GM18520 (cell line): Measurements from ENCODE around the gene CRHR1.
"Not testable (repeated sequence)": the region's sequence is repeated elsewhere in the genome, so short reads cannot be mapped to it uniquely, and the experiment has no call there.

Experiments
- ATAC-seq: cut with Tn5 transposase; IDR thresholded peaks from one replicate; pipeline ENCODE4 v1.9.1; 2021; ENCODE audit not compliant: unreplicated experiment

Gene CRHR1

GRCh38 chr17:45784293-45784740 is at the start of gene CRHR1:
TSS of gene CRHR1 (plus strand) at chr17:45784320. CDS start at chr17:45784545, 225 bp downstream.
- ATAC-seq: no peak

- no peak for ATAC-seq
These were observed 49.5 kb upstream of the CRHR1 start for GRCh38 chr17:45734598-45734997.

GRCh38 chr17:45735488-45735887 is 48.6 kb upstream of the CRHR1 start:
- no peak for ATAC-seq

- no peak for ATAC-seq
These were observed 44.3 kb upstream of the CRHR1 start for GRCh38 chr17:45739786-45740185.

DNA sequence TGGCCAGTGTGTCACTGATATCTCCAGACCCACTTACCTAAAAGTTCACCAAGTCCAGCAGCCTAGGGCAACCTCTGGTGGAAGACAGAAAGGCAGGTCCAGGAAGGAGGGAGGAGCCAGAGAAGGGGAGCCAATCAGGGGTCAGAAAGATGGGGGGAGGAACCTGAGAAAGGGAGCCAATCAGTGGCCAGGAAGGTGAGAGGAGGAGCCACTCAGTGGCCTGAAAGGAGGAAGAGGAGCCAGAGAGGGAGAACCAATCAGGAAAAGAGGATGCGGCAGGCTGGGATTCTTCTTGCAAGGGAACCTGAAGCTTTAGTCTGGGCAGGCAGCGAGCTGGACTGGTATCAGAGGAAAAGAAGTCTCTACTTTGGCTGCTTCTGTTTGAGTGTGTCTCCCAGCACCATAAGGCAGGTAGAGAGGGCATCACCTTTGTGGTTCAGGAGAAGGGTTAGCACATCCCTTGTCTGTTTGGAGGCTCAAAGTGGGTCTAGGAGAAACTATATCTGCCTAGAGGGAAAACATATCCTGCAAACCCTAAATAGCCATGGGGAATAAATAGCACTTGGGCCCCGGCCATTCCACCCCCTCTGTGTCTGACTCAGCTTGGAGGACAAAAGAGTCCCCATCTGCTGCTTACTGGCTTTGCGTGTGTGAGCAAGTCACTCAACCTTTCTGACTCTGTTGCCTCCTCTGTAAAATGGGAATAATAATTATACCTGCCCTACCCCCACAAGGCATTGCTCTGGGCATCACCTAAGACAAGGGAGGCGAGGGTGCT is 43.4 kb upstream of the CRHR1 start:
- ATAC-seq: no peak

DNA sequence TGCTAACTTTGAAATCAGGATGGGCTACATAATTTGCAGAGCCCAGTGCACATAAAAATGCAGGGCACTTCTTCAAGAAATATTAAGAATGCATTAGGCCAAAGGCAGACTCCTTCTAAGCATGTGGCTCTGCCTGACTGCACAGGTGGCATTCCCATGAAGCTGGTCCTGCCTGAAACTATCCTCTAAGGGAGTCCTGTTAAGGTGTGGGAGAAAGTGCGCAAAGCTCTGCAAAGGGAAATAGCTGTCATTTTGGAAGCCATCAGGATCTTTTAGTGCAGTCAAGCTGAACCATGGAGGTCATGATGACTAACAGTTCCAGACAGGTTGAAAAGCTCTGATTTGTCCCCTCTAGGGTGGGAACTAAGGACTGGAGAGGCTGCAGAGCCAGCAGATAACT is 41.9 kb upstream of the CRHR1 start:
- no peak for ATAC-seq

- ATAC-seq: no peak
These were observed 40.3 kb upstream of the CRHR1 start for GRCh38 chr17:45743626-45744326.

- ATAC-seq: not testable (repeated sequence)
These were observed 39.3 kb upstream of the CRHR1 start for GRCh38 chr17:45744826-45745225.

GRCh38 chr17:45745601-45746494 is 38.3 kb upstream of the CRHR1 start:
- ATAC-seq: no peak

DNA sequence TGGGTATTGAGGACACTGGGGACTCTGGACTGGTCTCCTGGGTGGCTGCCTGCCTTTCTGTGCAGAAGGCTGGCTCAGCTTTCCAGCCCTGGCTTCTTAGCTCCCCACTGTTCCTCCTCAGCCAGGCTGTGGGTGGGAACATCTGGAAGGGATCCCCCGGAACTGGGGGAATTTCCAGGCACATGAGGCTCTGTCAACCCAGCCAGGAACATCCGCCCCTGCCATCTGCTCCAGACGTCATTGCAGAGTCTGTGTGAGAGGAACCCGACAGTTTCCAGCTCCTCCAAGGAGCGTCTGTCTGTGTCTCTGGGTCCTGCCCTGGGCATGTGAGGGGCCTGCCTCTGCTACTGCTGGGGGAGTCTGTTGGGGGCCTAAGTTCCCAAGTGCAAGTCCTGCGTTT is 36.2 kb upstream of the CRHR1 start:
- ATAC-seq: no peak

DNA sequence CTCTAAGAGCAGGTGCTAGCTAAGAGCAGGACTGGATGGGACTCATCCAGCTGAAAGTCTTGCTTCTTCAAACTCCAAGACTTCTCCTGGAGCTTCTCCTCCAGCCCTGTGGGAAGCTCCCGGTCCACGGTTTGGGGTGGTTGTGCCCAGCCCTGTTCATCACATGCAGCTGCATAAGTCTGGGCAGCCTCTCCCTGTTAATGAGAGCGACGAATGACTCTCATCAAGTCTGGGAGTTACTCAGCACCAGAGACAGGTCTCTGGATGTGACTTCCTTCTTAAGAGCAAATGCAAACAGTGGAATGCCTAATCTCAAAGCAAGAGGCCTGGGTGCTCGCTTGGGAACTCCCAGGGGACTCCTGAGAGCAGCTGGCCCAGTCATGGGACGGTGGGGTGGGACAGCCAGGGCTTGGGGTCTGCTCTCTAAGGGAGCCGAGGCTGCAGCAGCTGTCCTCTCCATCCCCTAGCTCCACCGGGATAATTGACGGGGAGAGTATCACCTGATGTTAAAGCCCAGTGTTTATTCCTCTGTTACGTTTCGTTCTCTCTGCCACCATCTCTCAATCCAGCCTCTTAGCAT is 35.3 kb upstream of the CRHR1 start:
- no peak for ATAC-seq

DNA sequence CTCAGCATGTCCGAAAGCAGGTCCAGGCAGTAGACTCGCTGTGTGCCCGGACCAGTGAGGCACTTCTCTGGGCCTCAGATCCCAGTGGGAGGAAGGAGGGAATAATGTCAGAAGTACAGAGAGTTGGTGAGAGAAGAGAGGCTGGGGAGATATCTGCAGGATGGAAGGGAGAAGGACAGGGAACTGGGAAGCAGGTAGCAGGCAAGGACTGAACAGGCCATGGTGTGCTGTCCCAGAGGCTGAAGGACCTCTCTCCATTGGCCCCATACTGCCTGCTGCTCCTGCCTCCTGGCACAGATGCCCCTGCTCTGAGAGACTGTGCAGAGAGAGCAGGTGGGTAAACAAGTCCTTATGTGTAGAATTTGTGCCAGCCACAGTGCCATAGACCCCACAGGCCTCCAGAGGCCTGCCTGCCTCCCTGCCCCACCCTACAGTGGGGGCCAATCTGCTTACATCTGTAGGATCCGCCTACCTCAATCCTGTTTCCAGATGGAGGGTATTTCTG is 34.2 kb upstream of the CRHR1 start:
- no peak for ATAC-seq

- no peak for ATAC-seq
These were observed 33.2 kb upstream of the CRHR1 start for GRCh38 chr17:45750779-45751440.

DNA sequence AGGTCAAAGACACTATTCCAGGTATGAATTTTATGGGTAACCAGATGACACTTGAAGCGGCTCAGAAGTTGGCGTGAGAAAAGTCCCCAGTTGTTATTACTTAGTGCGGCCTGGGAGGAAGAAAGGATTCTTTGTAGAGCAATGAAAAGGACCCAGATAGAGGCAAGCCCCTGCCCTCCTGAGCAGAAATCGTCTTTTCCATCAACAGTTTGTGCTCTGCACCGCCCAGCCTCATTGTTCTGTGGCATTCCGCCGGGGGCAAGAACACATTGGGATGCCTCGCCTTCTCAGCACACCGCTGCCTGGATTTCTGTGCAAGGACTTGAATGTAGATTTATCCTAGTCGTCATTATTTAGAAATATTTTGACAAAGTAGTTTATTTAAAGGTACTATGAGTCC is 32.7 kb upstream of the CRHR1 start:
- no peak for ATAC-seq

DNA sequence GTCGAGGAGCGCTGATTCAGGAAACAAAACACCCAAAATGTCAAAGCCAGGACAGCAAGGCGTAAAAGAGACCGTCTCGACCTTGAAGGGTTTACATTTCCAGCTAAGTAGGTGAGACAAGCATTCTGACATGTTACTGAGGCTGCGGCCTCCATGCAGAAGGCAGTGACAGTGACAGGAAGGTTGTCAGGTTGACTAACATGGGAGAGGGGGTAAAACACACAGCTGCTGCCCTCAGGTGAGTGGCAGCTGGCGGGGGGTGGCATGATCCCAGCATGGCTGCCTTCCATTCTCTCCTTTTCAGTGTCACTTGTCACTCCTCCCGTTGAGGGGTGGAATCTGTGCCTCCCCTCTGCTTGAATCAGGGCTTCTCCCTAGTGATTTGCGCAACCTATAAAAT is 31.9 kb upstream of the CRHR1 start:
- ATAC-seq: no peak

DNA sequence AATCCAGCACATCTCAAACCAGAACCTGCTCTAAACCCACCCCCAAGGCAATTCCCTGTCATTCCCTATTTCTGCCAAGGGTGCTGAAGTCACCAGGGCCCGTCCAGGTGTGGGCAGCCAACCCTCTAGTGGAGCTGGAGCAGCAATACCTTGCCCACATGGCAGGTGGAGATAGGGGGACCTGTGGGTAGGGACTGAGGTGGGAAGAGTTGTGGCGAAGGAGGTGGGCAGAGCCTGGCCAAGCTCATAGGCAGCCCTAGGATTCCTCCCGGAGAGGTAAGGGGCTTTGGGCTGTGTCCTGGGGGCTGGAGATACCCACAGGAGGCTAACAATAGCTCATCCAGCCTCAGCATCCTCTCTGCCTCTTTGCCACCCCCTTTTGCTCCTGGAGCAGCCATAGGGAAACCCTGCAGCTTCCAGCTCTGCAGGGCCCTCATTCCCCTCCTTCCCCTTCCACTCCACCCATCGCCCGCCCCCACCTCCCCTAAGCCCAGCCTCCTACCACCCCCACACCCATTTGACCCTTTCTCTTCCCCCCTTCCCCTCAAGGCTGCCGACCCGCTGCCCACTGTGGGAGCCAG is 30.4 kb upstream of the CRHR1 start:
- no peak for ATAC-seq

DNA sequence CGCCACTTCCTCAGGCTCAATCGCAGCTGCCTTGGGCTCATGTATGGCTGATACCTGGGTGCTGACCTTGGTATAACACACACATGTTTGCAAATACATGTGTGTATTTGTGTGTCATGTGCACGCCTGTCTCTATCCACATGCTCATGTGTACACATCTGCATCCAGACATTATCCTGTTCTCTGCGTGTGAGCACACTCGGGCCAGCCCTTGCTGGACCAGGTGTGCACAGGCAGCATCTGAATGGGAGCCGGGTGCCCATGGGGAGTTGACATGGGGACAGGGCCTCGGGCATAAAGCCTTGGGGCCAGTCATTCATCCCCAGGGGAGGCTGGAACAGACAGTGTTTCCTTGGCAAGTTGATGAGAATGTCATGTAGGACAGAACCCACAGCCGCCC is 29.1 kb upstream of the CRHR1 start:
- ATAC-seq: no peak

DNA sequence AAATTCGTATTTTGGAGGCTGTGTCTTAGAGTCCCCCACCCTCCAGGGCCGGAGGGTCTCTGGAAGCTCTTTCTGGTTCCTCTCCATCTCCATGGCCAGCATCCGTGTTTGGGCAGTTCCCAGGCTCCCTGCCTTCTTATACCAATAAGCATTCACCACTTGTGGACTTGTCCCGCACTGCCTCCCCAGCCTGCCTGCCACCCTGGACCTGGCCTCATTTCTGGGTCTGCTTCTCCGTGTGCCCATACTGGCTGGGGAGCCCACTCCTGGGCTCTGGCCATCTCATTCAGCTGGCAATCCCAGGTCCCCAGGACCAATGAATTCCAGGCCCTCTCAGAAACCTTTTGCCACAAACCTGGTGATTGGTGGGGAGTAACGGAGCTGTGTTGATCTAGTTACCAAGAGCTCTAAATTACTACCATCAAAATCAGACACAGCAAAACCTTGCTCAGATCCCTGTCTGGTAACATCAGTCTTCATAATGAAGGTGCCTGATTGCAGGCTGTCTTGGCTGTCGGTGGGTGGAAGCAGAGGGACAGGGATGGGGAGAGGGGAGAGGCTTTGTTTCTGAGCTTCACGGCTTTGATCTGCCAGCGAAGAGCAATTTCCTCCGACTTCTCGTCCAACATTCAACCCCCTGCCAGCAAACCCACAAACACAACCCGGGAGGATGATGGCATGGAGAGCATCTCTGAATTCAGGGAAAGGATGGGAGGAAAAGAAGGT is 27.7 kb upstream of the CRHR1 start:
- no peak for ATAC-seq
